Caco-2 (cell line): ENCODE measurements around the gene KLHL18. TPM values are rescaled to one million over a fixed set of nuclear protein-coding genes. Genes with fewer than 3 reads are reported as not detected.

Experiments used
- BruUV-seq: library from RNA; stranded (reverse); fragments of 400-500 nt; replicated peaks from 2 replicates; lab custom pipeline; 2021; lab: Mats Ljungman, UMichigan
- CTCF ChIA-PET: fragments of 300-600 bp; sonication (Branson Sonifier 250); formaldehyde crosslinking; loops from one replicate; lab custom pipeline; 2022; ENCODE audit warnings: antibody characterized with exemption; lab: Charles Lee
- POLR2A ChIA-PET: fragments of 300-600 bp; sonication (Branson Sonifier 250); formaldehyde crosslinking; loops from one replicate; lab custom pipeline; 2022; ENCODE audit warnings: antibody characterized with exemption; lab: Charles Lee
- DNase-seq, 2 experiments: peaks; one replicate each; pipeline versions ENCODE4 v3.0.0 to v3.0.0-alpha.2; 2020 to 2022
- H3K27me3 ChIP-seq: replicated peaks from 2 replicates; pipeline ENCODE4 v1.6.0; 2011; ENCODE audit warnings: low read length; ENCODE audit not compliant: control insufficient read depth, insufficient read depth
- H3K36me3 ChIP-seq: 2 replicates; pipeline ENCODE4 v1.5.1; 2011; ENCODE audit warnings: low read length; ENCODE audit not compliant: control insufficient read depth, insufficient read depth
- H3K4me1 ChIP-seq: fragments of 250-450 bp; sonication (Bioruptor Pico); 2 replicates; pipeline ENCODE4 v1.5.1; 2020; ENCODE audit warnings: mild to moderate bottlenecking
- H3K4me3 ChIP-seq: 2 replicates; pipeline ENCODE4 v1.5.1; 2011; ENCODE audit warnings: low read depth, mild to moderate bottlenecking, control low read depth, low read length
- H3K9me3 ChIP-seq: fragments of 250-450 bp; sonication (Bioruptor Pico); 2 replicates; pipeline ENCODE4 v1.5.1; 2020; ENCODE audit warnings: mild to moderate bottlenecking, moderate library complexity
- H3K27ac Mint-ChIP-seq: one replicate; pipeline ENCODE4 v1.8.0; 2022; ENCODE audit warnings: mixed read lengths; ENCODE audit not compliant: unreplicated experiment
- H3K27me3 Mint-ChIP-seq: one replicate; pipeline ENCODE4 v1.8.0; 2022; ENCODE audit warnings: mixed read lengths; ENCODE audit not compliant: insufficient read depth, unreplicated experiment
- H3K36me3 Mint-ChIP-seq: one replicate; pipeline ENCODE4 v1.8.0; 2022; ENCODE audit warnings: mild to moderate bottlenecking, mixed read lengths; ENCODE audit not compliant: insufficient read depth, unreplicated experiment
- H3K4me1 Mint-ChIP-seq: one replicate; pipeline ENCODE4 v1.8.0; 2022; ENCODE audit warnings: low read depth, mixed read lengths; ENCODE audit not compliant: unreplicated experiment
- H3K4me3 Mint-ChIP-seq: one replicate; pipeline ENCODE4 v1.8.0; 2022; ENCODE audit warnings: mild to moderate bottlenecking, moderate library complexity, mixed read lengths; ENCODE audit not compliant: unreplicated experiment
- H3K9me3 Mint-ChIP-seq: one replicate; pipeline ENCODE4 v1.8.0; 2022; ENCODE audit warnings: mixed read lengths; ENCODE audit not compliant: unreplicated experiment
- intact Hi-C: fragments of 100-400 bp; cut with micrococcal nuclease; formaldehyde crosslinking; loops from one replicate; pipeline ENCODE4 v1.10.0; 2022; ENCODE audit not compliant: unreplicated experiment
- total RNA-seq: library from RNA; stranded (reverse); gene quantifications from 2 replicates; pipeline ENCODE4 v1.2.3, GENCODE V29; 2022
- TF ChIP-seq, protein P1 (sequence below), 2 experiments: fragments of 200-600 bp in 1 of 2; IDR thresholded peaks; 1 replicate in 1 of 2; 2 replicates in 1 of 2; pipeline versions ENCODE4 v1.5.1 to v1.8.0; 2011 to 2022; ENCODE audit warnings: antibody characterized with exemption in 1 of 2, control low read depth in 1 of 2, inconsistent platforms in 1 of 2, low read depth in 1 of 2, low read length in 1 of 2, mild to moderate bottlenecking in 1 of 2, moderate library complexity in 1 of 2; ENCODE audit not compliant: insufficient read depth in 1 of 2, severe bottlenecking in 1 of 2, unreplicated experiment in 1 of 2

Gene KLHL18
- total RNA-seq, 1 experiment from 2014 or later = 29.5 TPM

GRCh38 chr3:47295976-47296375 is 13.2 kb downstream of the KLHL18 start:
- H3K27ac Mint-ChIP-seq = no peak overlapping the region
- Histone ChIP-seq H3K4me3 (no peak overlapping the region), H3K36me3 (no peaks in the 10 kb centered on the region), H3K27me3 (no peaks in the 10 kb centered on the region), H3K9me3 (no peaks in the 10 kb centered on the region), H3K4me1 (no peaks in the 10 kb centered on the region)
- no peaks in the 10 kb centered on the region for H3K27me3 Mint-ChIP-seq
- POLR2A ChIA-PET = no interaction called here
- BruUV-seq = no TSS peak
- CTCF ChIA-PET = no interaction called here
- H3K4me1 Mint-ChIP-seq = no peaks in the 10 kb centered on the region
- intact Hi-C loops = no loop called here
- peaks cover 7% of the 10 kb centered on the region for H3K36me3 Mint-ChIP-seq
- TF ChIP-seq, protein P1, sequence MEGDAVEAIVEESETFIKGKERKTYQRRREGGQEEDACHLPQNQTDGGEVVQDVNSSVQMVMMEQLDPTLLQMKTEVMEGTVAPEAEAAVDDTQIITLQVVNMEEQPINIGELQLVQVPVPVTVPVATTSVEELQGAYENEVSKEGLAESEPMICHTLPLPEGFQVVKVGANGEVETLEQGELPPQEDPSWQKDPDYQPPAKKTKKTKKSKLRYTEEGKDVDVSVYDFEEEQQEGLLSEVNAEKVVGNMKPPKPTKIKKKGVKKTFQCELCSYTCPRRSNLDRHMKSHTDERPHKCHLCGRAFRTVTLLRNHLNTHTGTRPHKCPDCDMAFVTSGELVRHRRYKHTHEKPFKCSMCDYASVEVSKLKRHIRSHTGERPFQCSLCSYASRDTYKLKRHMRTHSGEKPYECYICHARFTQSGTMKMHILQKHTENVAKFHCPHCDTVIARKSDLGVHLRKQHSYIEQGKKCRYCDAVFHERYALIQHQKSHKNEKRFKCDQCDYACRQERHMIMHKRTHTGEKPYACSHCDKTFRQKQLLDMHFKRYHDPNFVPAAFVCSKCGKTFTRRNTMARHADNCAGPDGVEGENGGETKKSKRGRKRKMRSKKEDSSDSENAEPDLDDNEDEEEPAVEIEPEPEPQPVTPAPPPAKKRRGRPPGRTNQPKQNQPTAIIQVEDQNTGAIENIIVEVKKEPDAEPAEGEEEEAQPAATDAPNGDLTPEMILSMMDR (IDR thresholded peaks at IDR 0.05; ENCODE audit: insufficient read depth in 1 of 2, low read depth in 1 of 2, low read length in 1 of 2, severe bottlenecking in 1 of 2, unreplicated experiment in 1 of 2) = no peak
- DNase-seq = no peak
- H3K9me3 Mint-ChIP-seq = no peaks in the 10 kb centered on the region
- H3K4me3 Mint-ChIP-seq = no peak overlapping the region

DNA sequence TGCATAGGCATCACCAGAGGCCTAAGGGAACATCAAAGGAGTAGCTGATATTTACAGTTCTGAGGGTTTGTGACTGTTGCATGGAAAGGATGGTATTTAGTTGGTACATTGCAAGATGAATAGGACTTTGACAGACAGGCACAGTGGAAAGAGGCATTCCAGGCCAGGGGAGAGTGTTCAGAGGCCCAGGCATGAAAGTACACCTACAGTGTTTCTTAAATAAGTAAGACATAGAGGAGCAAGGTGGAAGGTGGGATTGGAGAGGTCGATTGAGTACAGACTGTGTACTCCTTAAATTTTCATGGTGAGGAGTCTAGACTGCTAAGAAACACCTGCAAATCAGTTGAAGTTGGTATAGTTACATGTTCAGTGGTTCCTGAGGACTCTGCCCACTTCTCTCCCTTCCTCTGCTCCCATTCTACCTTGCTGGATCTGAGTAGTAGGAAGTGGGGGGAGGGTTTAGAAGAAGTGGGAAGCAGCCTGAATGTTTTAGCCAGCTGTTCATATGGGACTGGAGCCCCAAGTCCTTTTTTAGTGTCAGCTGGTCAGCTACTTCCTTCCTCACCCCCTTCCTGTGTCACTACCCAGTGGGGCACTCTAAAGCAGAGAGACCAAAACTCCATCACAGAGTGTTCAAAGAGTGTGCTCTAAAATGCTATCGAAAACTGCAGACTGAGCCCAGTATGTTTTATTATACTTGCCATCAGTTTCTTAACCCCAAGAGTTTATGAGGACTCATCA is 14.0 kb downstream of the KLHL18 start:
- intact Hi-C loops = no loop called here
- no peak overlapping the region for H3K4me3 Mint-ChIP-seq
- DNase-seq = no peak
- no peaks in the 10 kb centered on the region for H3K27me3 Mint-ChIP-seq
- no peaks in the 10 kb centered on the region for H3K4me1 Mint-ChIP-seq
- no peak overlapping the region for H3K4me3 ChIP-seq
- H3K27me3 ChIP-seq = no peaks in the 10 kb centered on the region
- no peaks in the 10 kb centered on the region for H3K9me3 ChIP-seq
- H3K36me3 ChIP-seq = no peaks in the 10 kb centered on the region
- no peaks in the 10 kb centered on the region for H3K9me3 Mint-ChIP-seq
- no peaks in the 10 kb centered on the region for H3K4me1 ChIP-seq
- ChIA-PET POLR2A (no interaction called here), CTCF (no interaction called here)
- BruUV-seq = no TSS peak
- peaks cover 7% of the 10 kb centered on the region for H3K36me3 Mint-ChIP-seq
- no peak overlapping the region for H3K27ac Mint-ChIP-seq
- TF ChIP-seq, protein P1 (IDR thresholded peaks at IDR 0.05; ENCODE audit: insufficient read depth in 1 of 2, low read depth in 1 of 2, low read length in 1 of 2, severe bottlenecking in 1 of 2, unreplicated experiment in 1 of 2) = no peak

DNA sequence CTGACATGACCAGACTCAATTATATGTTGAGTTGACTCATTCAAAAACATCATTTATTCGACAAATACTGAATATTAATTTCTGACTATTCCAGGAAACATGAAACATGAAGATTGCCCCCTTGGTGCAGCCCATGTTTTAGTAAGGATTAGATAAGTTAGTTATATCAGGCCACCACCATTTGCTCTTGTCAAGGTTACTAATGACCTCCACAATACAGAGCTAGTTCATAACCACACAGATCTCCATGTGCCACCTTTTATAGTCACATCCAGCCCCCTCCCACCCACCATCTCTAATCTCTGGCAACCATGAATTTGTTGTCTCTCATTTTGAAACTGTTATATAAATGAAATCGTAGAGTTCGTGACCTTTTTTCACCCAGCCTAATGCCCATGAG is 15.7 kb downstream of the KLHL18 start:
- Mint-ChIP-seq H3K36me3 (peaks cover 7% of the 10 kb centered on the region), H3K27me3 (no peaks in the 10 kb centered on the region), H3K9me3 (no peaks in the 10 kb centered on the region), H3K27ac (no peak overlapping the region), H3K4me3 (no peak overlapping the region), H3K4me1 (no peaks in the 10 kb centered on the region)
- no peaks in the 10 kb centered on the region for H3K36me3 ChIP-seq
- TF ChIP-seq, protein P1 (IDR thresholded peaks at IDR 0.05; ENCODE audit: insufficient read depth in 1 of 2, low read depth in 1 of 2, low read length in 1 of 2, severe bottlenecking in 1 of 2, unreplicated experiment in 1 of 2) = no peak
- no peak overlapping the region for H3K4me3 ChIP-seq
- no peaks in the 10 kb centered on the region for H3K9me3 ChIP-seq
- BruUV-seq = no TSS peak
- intact Hi-C loops = no loop called here
- POLR2A ChIA-PET = no interaction called here
- no peaks in the 10 kb centered on the region for H3K27me3 ChIP-seq
- DNase-seq = no peak
- CTCF ChIA-PET = no interaction called here
- no peaks in the 10 kb centered on the region for H3K4me1 ChIP-seq
